DOHH2 (cell line): Measurements from ENCODE around the gene ABHD4.

ENCODE experiments used
- H3F3A ChIP-seq: fragments of 200-600 bp; sonication (generic), shearing (Covaris generic); 2 replicates; pipeline ENCODE4 v1.6.0; 2016; ENCODE audit warnings: antibody characterized with exemption, mild to moderate bottlenecking; ENCODE audit not compliant: control insufficient read depth, insufficient read depth
- H3K27ac ChIP-seq: fragments of 200-600 bp; sonication (generic); 2 replicates; pipeline ENCODE4 v1.5.1; 2014; ENCODE audit warnings: low read depth, mild to moderate bottlenecking, low read length, moderate library complexity
- H3K27me3 ChIP-seq: fragments of 200-600 bp; sonication (generic); 2 replicates; pipeline ENCODE4 v1.6.1; 2014; ENCODE audit warnings: mild to moderate bottlenecking, low read length, mixed read lengths; ENCODE audit not compliant: control insufficient read depth
- H3K36me3 ChIP-seq: fragments of 200-600 bp; sonication (generic); 2 replicates; pipeline ENCODE4 v1.6.1; 2014; ENCODE audit warnings: mild to moderate bottlenecking, low read length, moderate library complexity, mixed read lengths; ENCODE audit not compliant: control insufficient read depth
- H3K4me1 ChIP-seq: fragments of 200-600 bp; sonication (generic); 2 replicates; pipeline ENCODE4 v1.6.1; 2014; ENCODE audit warnings: mild to moderate bottlenecking, low read length, mixed read lengths; ENCODE audit not compliant: control insufficient read depth
- H3K4me2 ChIP-seq: fragments of 200-600 bp; sonication (generic); 2 replicates; pipeline ENCODE4 v1.6.0; 2014; ENCODE audit warnings: mild to moderate bottlenecking, low read length, moderate library complexity
- H3K4me3 ChIP-seq: fragments of 200-600 bp; sonication (generic); 2 replicates; pipeline ENCODE4 v1.5.1; 2014; ENCODE audit warnings: mild to moderate bottlenecking, low read length, mixed read lengths
- H3K79me2 ChIP-seq: fragments of 200-600 bp; sonication (generic); 2 replicates; pipeline ENCODE4 v1.6.1; 2014; ENCODE audit warnings: mild to moderate bottlenecking, low read length, mixed read lengths; ENCODE audit not compliant: control insufficient read depth
- H3K9me2 ChIP-seq: fragments of 200-600 bp; sonication (generic); replicated peaks from 2 replicates; pipeline ENCODE4 v1.6.1; 2014; ENCODE audit warnings: mild to moderate bottlenecking, low read length, mixed read lengths; ENCODE audit not compliant: control insufficient read depth
- H3K9me3 ChIP-seq: fragments of 200-600 bp; sonication (generic); 2 replicates; pipeline ENCODE4 v1.6.1; 2014; ENCODE audit warnings: antibody characterized with exemption, low read length, mixed read lengths; ENCODE audit not compliant: control insufficient read depth, insufficient read depth
- H4K20me1 ChIP-seq: fragments of 200-600 bp; sonication (generic); 2 replicates; pipeline ENCODE4 v1.6.0; 2014; ENCODE audit warnings: low read depth, mild to moderate bottlenecking, antibody characterized with exemption, low read length, moderate library complexity; ENCODE audit not compliant: control insufficient read depth, insufficient read depth
- EZH2phosphoT487 ChIP-seq: fragments of 200-600 bp; sonication (generic); IDR thresholded peaks from 2 replicates; pipeline ENCODE4 v1.6.1; 2017; ENCODE audit warnings: borderline replicate concordance, mild to moderate bottlenecking, antibody characterized with exemption, low read length, moderate library complexity, mixed read lengths
- TF ChIP-seq, protein P1 (sequence below): fragments of 200-600 bp; sonication (generic); IDR thresholded peaks from one replicate; pipeline ENCODE4 v1.5.1; 2014; ENCODE audit warnings: antibody characterized with exemption, mild to moderate bottlenecking, low read depth, low read length; ENCODE audit not compliant: poor library complexity, severe bottlenecking

ABHD4 gene

DNA sequence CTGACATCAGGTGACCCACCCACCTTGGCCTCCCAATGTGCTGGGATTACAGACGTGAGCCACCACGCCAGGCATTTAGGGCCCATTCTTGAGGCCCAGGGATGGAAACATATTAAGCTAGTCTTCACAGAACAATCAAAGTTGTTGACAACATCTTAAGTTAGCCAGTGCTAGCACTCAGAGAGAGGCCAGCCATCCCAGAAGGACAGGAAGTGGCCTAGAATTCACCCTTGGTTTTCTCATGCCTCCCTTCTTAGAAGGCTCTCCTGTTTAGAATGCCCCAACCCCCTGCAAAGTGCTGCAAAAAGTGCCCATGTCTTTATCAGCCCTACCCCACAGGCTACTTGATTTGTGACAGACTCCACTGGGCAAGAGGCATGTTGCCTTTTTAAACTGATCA lies 58.1 kb downstream of the ABHD4 start:
- Histone ChIP-seq H3K4me1 (no peaks in the 10 kb centered on the region), H3K4me2 (no peak overlapping the region), H3K9me3 (no peaks in the 10 kb centered on the region), H3F3A (no peaks in the 10 kb centered on the region), H3K9me2 (no peaks in the 10 kb centered on the region), H4K20me1 (no peaks in the 10 kb centered on the region), H3K79me2 (no peaks in the 10 kb centered on the region), H3K36me3 (no peaks in the 10 kb centered on the region), H3K27me3 (no peaks in the 10 kb centered on the region), H3K4me3 (no peak overlapping the region), H3K27ac (no peak overlapping the region)
- TF ChIP-seq, protein P1, sequence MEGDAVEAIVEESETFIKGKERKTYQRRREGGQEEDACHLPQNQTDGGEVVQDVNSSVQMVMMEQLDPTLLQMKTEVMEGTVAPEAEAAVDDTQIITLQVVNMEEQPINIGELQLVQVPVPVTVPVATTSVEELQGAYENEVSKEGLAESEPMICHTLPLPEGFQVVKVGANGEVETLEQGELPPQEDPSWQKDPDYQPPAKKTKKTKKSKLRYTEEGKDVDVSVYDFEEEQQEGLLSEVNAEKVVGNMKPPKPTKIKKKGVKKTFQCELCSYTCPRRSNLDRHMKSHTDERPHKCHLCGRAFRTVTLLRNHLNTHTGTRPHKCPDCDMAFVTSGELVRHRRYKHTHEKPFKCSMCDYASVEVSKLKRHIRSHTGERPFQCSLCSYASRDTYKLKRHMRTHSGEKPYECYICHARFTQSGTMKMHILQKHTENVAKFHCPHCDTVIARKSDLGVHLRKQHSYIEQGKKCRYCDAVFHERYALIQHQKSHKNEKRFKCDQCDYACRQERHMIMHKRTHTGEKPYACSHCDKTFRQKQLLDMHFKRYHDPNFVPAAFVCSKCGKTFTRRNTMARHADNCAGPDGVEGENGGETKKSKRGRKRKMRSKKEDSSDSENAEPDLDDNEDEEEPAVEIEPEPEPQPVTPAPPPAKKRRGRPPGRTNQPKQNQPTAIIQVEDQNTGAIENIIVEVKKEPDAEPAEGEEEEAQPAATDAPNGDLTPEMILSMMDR, result no peak
- no peak for TF ChIP-seq EZH2phosphoT487

DNA sequence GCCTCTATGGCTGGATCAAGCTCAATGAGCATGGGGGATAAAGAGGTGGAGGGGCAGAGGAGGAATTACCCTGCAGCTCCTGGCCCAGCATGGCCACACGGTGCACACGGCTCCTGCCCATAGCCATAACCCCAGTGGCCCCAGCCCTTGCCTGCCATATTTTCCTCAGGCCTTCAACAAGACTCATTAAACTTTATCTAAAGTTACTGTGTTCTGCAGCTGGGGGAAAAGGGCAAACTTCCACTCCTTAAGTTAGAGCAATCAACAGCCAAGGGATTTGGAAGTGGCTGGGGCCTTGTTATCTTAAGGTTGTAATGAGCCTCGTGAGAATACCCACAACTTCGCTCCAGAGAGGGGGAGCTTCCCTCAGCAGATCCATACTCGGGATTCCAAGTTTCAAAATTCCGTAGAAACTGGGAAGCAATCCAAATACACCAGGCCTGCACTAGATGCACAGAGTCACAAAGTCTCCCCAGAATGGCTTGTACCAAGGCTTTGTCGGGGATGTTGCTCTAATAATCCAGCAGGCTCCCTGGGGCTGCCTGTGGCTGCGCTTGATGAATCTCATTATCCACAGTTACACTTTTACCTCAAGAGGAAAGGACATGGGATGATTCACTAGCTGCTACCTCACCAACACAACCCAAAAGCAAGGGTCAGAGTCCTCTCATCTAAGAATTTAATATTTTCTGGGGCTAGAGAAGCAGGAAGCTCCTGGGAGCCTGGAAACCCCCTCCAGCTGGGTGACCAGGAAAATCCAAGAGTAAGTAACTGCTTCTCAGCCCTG lies 59.0 kb downstream of the ABHD4 start:
- Histone ChIP-seq H3F3A (no peaks in the 10 kb centered on the region), H4K20me1 (no peaks in the 10 kb centered on the region), H3K4me1 (no peaks in the 10 kb centered on the region), H3K79me2 (no peaks in the 10 kb centered on the region), H3K9me2 (no peaks in the 10 kb centered on the region), H3K27ac (no peak overlapping the region), H3K4me2 (no peak overlapping the region), H3K27me3 (no peaks in the 10 kb centered on the region), H3K36me3 (no peaks in the 10 kb centered on the region), H3K4me3 (no peak overlapping the region), H3K9me3 (no peaks in the 10 kb centered on the region)
- TF ChIP-seq, protein P1, result no peak
- TF ChIP-seq EZH2phosphoT487, result no peak

DNA sequence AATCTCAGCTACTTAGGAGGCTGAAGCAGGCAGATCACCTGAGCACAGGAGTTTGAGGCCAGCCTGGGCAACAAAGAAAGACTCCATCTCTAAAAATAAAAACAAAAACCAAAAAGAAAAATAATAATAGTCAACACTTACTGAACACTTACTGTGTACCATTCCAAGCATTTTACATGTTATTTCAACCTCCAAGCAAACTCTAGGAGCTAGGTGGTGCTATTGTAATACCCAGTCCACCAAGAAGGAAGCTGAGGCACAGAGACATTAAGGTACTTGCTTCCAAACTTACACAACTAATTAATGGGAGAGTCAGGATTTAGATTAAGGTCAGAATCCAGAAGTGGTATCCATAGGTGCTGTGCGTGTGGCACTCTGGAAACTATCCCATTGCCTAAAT lies 59.8 kb downstream of the ABHD4 start:
- no peak overlapping the region for H3K4me3 ChIP-seq
- no peaks in the 10 kb centered on the region for H3K4me1 ChIP-seq
- H4K20me1 ChIP-seq, result no peaks in the 10 kb centered on the region
- no peaks in the 10 kb centered on the region for H3K9me2 ChIP-seq
- no peaks in the 10 kb centered on the region for H3K27me3 ChIP-seq
- H3K9me3 ChIP-seq, result no peaks in the 10 kb centered on the region
- no peaks in the 10 kb centered on the region for H3K36me3 ChIP-seq
- no peaks in the 10 kb centered on the region for H3K79me2 ChIP-seq
- no peak overlapping the region for H3K27ac ChIP-seq
- no peaks in the 10 kb centered on the region for H3F3A ChIP-seq
- no peak overlapping the region for H3K4me2 ChIP-seq
- no peak for TF ChIP-seq EZH2phosphoT487
- TF ChIP-seq, protein P1, result peak; percentile 50
